Osteocyte (in vitro differentiated cells): ENCODE measurements around the gene RPS13. TPM values are rescaled to one million over a fixed set of nuclear protein-coding genes. Genes with fewer than 3 reads are reported as not detected.
A peak's percentile ranks its signal among the peaks of the same experiment; 100 is the strongest.
"Not testable (repeated sequence)": the region's sequence is repeated elsewhere in the genome, so short reads cannot be mapped to it uniquely, and the experiment has no call there.

Source experiments
- DNase-seq: peaks from one replicate; pipeline ENCODE4 v3.0.0; 2021; ENCODE audit warnings: mixed read lengths; ENCODE audit not compliant: unreplicated experiment; ENCODE audit errors: extremely low spot score
- H3K27ac Mint-ChIP-seq: one replicate; pipeline ENCODE4 v1.8.0; 2021; ENCODE audit warnings: mild to moderate bottlenecking, mixed read lengths; ENCODE audit not compliant: unreplicated experiment
- H3K27me3 Mint-ChIP-seq: one replicate; pipeline ENCODE4 v1.8.0; 2021; ENCODE audit warnings: mixed read lengths; ENCODE audit not compliant: unreplicated experiment
- H3K36me3 Mint-ChIP-seq: one replicate; pipeline ENCODE4 v1.8.0; 2021; ENCODE audit warnings: mixed read lengths; ENCODE audit not compliant: unreplicated experiment
- H3K4me1 Mint-ChIP-seq: one replicate; pipeline ENCODE4 v1.8.0; 2021; ENCODE audit warnings: mixed read lengths; ENCODE audit not compliant: unreplicated experiment
- H3K4me3 Mint-ChIP-seq: one replicate; pipeline ENCODE4 v1.8.0; 2021; ENCODE audit warnings: mild to moderate bottlenecking, moderate library complexity, mixed read lengths; ENCODE audit not compliant: unreplicated experiment
- H3K9me3 Mint-ChIP-seq: one replicate; pipeline ENCODE4 v1.8.0; 2021; ENCODE audit warnings: mixed read lengths; ENCODE audit not compliant: unreplicated experiment
- CTCF ChIP-seq: fragments of 200-600 bp; sonication (generic); IDR thresholded peaks from 2 replicates; pipeline ENCODE4 v1.5.0; 2021; ENCODE audit warnings: antibody characterized with exemption, mild to moderate bottlenecking, moderate library complexity
- total RNA-seq: library from RNA; stranded (reverse); gene quantifications from 2 replicates; pipeline ENCODE4 v1.2.1, GENCODE V29; 2021

RPS13 gene
- total RNA-seq, 1 donor from 2014 or later: 981 TPM

GRCh38 chr11:17075506-17075905 lies 2.0 kb downstream of the RPS13 start:
- H3K27me3 Mint-ChIP-seq: no peaks in the 10 kb centered on the region
- peaks cover 25% of the 10 kb centered on the region for H3K36me3 Mint-ChIP-seq
- peaks cover 30% of the 10 kb centered on the region for H3K4me1 Mint-ChIP-seq
- peak overlapping the region; percentile 98 for H3K4me3 Mint-ChIP-seq
- no peak for DNase-seq
- no peak overlapping the region for H3K27ac Mint-ChIP-seq
- no peak for TF ChIP-seq CTCF
- no peaks in the 10 kb centered on the region for H3K9me3 Mint-ChIP-seq

DNA sequence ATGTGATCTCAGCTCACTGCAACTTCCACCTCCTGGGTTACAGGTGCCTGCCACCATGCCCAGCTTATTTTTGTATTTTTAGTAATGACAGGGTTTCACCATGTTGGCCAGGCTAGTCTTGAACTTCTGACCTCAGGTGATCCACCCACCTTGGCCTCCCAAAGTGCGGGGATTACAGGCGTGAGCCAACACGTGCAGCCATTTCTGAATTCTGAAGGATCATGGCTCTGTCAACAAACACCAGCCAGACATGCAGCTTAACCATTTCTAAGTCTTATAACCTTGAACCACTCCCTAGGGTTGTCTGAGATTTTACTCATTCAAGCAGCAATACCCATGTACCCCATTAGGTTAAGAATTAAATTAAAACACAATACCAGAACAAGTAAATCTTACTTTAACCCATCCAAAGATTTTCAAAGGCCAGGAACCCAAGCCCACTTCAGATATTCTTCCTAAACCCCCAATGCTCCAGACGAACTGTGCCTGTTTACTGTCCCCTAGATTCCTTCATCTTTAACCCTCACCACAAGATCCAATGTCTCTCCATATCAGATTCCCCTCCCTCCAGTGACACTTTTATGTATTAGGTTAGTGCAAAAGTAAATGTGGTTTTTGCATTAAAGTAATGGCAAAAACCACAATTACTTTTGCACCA lies 4.0 kb downstream of the RPS13 start:
- H3K27me3 Mint-ChIP-seq: no peaks in the 10 kb centered on the region
- no peak for DNase-seq
- peak overlapping the region; percentile 7 for H3K27ac Mint-ChIP-seq
- H3K4me1 Mint-ChIP-seq: peaks cover 26% of the 10 kb centered on the region
- peaks cover 25% of the 10 kb centered on the region for H3K36me3 Mint-ChIP-seq
- TF ChIP-seq CTCF: no peak
- no peak overlapping the region for H3K4me3 Mint-ChIP-seq
- no peaks in the 10 kb centered on the region for H3K9me3 Mint-ChIP-seq

DNA sequence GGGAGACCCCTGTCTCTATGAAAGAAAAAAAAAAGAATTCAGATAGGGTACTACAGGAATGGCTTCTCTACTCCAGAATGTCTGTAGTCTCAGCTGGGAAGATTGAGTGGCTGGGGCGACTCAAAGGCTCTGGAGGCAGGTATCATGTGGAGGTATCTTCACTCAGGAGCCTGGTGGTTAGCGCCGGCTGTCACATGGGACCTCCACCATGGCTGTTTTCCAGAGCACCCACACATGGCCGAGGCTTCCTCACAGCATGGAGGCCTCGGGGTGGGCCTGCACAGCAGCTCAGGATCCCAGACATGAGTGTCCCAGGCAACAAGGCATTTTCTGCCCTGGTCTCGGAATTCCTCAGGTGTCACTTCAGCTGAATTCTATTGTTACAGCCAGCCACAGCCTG lies 10.1 kb downstream of the RPS13 start:
- H3K27me3 Mint-ChIP-seq: no peaks in the 10 kb centered on the region
- H3K4me3 Mint-ChIP-seq: no peak overlapping the region
- DNase-seq: peak; percentile 76
- no peaks in the 10 kb centered on the region for H3K36me3 Mint-ChIP-seq
- H3K4me1 Mint-ChIP-seq: no peaks in the 10 kb centered on the region
- no peak for TF ChIP-seq CTCF
- no peak overlapping the region for H3K27ac Mint-ChIP-seq
- no peaks in the 10 kb centered on the region for H3K9me3 Mint-ChIP-seq

GRCh38 chr11:17066691-17067090 lies 10.8 kb downstream of the RPS13 start:
- H3K36me3 Mint-ChIP-seq: no peaks in the 10 kb centered on the region
- H3K27ac Mint-ChIP-seq: no peak overlapping the region
- no peak for DNase-seq
- H3K9me3 Mint-ChIP-seq: no peaks in the 10 kb centered on the region
- no peaks in the 10 kb centered on the region for H3K27me3 Mint-ChIP-seq
- no peak for TF ChIP-seq CTCF
- no peaks in the 10 kb centered on the region for H3K4me1 Mint-ChIP-seq
- H3K4me3 Mint-ChIP-seq: no peak overlapping the region

GRCh38 chr11:17063171-17064002 lies 14.1 kb downstream of the RPS13 start:
- peak; percentile 91 for TF ChIP-seq CTCF
- H3K4me3 Mint-ChIP-seq: no peak overlapping the region
- H3K4me1 Mint-ChIP-seq: no peaks in the 10 kb centered on the region
- no peaks in the 10 kb centered on the region for H3K36me3 Mint-ChIP-seq
- peaks cover 4% of the 10 kb centered on the region for H3K9me3 Mint-ChIP-seq
- H3K27me3 Mint-ChIP-seq: no peaks in the 10 kb centered on the region
- no peak overlapping the region for H3K27ac Mint-ChIP-seq
- DNase-seq: peak; percentile 87

- H3K27ac Mint-ChIP-seq, DNase-seq, H3K9me3 Mint-ChIP-seq, H3K36me3 Mint-ChIP-seq, H3K4me1 Mint-ChIP-seq, H3K4me3 Mint-ChIP-seq, H3K27me3 Mint-ChIP-seq: not testable (repeated sequence)
Measured at GRCh38 chr11:17051146-17051545, 26.3 kb downstream of the RPS13 start.

GRCh38 chr11:17048491-17048890 lies 29.0 kb downstream of the RPS13 start:
- not testable (repeated sequence) for H3K27me3 Mint-ChIP-seq, DNase-seq, H3K4me3 Mint-ChIP-seq, H3K9me3 Mint-ChIP-seq, H3K27ac Mint-ChIP-seq, H3K36me3 Mint-ChIP-seq, H3K4me1 Mint-ChIP-seq
